Activated naive CD4-positive, alpha-beta T cell treated with anti-CD3 and anti-CD28 coated beads, Interleukin-2, amount 50 U/mL, for 72 hours (primary cell): Measurements from ENCODE around the gene TALDO1. TPM values are rescaled to one million over a fixed set of nuclear protein-coding genes. Genes with fewer than 3 reads are reported as not detected.

Experiments used
- ATAC-seq, 2 donors: fragments of 150-1000 bp; cut with Tn5 transposase; 2 replicates each; pipeline ENCODE4 v1.10.0; 2021; ENCODE audit warnings: mild to moderate bottlenecking in 2 of 2, moderate library complexity in 2 of 2
- DNase-seq, 2 donors: peaks; one replicate each; pipeline ENCODE4 v3.0.0; 2021 to 2022; ENCODE audit warnings: low spot score in 2 of 2
- H3K27ac Mint-ChIP-seq, 2 donors: one replicate each; pipeline ENCODE4 v1.8.0; 2022; ENCODE audit warnings: mild to moderate bottlenecking in 2 of 2, mixed read lengths in 2 of 2
- H3K36me3 Mint-ChIP-seq, 2 donors: one replicate each; pipeline ENCODE4 v1.8.0; 2022; ENCODE audit warnings: mixed read lengths in 2 of 2
- H3K9me3 Mint-ChIP-seq, 2 donors: one replicate each; pipeline ENCODE4 v1.8.0; 2022; ENCODE audit warnings: mixed read lengths in 2 of 2
- total RNA-seq, 2 donors: library from RNA; stranded (reverse); gene quantifications; one replicate each; pipeline ENCODE4 v1.2.3, GENCODE V29; 2022

The TALDO1 gene
- total RNA-seq, 2 donors from 2014 or later, result 226 to 328 TPM

DNA sequence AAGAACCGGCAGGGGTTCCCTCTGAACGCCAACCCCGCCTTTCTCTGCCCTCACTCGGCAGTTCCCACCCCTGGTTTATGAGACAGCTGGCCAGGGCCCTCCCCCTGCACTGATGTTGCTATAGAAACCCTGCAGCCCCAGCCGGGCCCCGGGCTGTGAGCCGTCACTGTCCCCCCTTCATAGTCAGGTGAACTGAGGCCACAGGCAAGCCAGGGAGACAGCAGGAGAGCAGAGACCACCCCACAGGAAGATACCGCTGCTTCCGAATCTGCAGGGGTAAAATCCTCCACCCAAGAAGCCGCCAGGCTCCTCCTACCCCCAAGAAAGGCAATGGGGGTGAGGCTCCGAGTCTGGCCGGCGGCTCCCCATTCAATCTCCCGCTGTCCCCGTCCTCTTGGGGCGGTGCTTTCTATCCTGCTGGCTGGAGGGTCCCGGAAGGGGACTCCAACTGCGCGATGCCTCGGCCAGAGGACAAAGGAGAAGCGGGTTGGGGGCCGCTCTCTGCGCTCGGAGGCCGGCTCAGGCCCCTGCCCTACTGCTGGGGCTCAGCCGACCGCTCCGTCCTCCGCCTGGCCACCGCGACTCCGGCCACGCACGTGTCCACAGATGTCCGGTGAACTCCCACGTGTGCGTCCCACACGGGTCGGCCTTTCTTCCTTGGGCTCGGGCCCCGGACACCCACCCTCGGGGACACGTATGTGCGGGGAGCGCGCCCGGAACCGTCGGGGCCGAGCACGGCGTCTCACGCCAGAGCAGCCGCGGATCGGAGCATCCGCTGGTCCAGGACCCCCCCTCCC is 50.2 kb downstream of the TALDO1 start:
- peak overlapping the region; percentile 81 to 87 for H3K27ac Mint-ChIP-seq
- no peaks in the 10 kb centered on the region for H3K9me3 Mint-ChIP-seq
- peak; percentile 52 to 58 for ATAC-seq
- no peaks in the 10 kb centered on the region for H3K36me3 Mint-ChIP-seq
- peak; percentile 79 to 83 for DNase-seq

DNA sequence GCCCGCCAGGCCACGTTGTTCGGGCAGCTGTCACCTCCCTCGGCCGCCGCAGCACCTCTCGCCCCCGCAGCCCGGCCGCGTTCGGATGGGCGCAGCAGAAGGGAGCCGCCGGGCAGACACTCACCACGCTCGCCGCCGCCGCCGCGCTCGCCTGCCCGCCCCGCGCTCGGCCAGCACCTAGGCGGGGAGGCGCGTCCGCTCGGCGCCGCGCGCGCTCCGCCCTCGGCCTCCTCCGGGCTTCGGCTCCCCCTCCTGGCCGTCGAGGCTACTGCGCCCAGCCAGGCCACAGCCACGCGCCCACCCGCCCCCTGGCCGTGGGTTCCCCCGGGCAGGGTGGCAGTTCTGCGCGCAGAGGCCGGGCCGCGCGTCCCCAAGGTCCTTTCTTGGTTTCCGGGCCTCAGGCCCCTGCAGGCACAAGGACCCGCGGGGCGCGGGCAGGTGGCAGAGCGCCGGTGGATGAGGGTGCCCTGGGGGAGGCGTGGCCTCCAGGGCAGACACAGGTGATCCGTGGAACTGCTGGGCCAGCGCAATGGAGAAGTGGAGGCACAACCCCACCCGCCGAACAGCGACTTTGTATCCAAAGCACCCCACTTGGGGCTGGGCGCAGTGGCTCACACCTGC is 50.9 kb downstream of the TALDO1 start, which contains the start of gene SLC25A22:
SLC25A22 (minus strand) TSS at position 189 of the 621 bp plus-strand sequence. CDS start 3,275 bp downstream, outside the sequence.
- ATAC-seq, result peak; percentile 55 to 66
- peak within 1 kb of the TSS; percentile 81 to 87 for H3K27ac Mint-ChIP-seq
- no peaks in the 10 kb centered on the region for H3K9me3 Mint-ChIP-seq
- peak; percentile 86 to 95 for DNase-seq
- no peaks in the 10 kb centered on the region for H3K36me3 Mint-ChIP-seq

DNA sequence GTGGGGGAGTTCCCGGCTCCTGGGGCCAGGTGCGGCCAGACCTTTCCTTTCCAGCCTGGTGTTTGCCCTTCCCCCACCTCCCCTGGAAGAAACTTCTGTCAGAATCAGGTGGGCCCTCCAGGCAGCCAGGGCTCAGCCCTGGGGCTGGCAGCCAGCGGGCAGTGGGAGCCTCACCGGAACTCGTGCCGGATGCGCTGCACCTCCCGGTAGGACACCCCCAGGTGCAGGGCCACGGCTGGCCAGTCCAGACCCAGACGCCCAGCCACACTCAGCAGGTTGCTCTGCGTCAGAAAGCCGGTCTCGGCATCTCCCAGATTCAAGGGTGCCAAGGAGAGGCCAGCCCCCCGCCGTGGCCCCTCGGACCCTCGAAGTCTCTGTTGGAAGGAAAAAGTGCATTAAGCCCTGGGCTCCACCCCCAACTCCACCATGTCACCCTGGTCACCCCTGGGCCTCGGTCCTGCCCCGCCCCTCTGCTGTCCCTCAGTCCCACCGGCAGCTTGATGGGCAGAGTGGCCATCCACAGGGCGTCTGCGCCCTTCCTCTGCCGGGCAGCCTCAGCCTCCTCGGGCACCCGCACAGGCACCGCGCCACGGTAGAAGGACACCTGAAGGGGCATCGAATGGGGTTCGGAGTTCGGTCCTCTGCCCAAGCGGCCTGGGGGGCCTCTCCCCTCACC is 52.5 kb downstream of the TALDO1 start:
- no peaks in the 10 kb centered on the region for H3K9me3 Mint-ChIP-seq
- H3K27ac Mint-ChIP-seq, result no peak overlapping the region
- no peak for DNase-seq
- ATAC-seq, result no peak
- no peaks in the 10 kb centered on the region for H3K36me3 Mint-ChIP-seq

DNA sequence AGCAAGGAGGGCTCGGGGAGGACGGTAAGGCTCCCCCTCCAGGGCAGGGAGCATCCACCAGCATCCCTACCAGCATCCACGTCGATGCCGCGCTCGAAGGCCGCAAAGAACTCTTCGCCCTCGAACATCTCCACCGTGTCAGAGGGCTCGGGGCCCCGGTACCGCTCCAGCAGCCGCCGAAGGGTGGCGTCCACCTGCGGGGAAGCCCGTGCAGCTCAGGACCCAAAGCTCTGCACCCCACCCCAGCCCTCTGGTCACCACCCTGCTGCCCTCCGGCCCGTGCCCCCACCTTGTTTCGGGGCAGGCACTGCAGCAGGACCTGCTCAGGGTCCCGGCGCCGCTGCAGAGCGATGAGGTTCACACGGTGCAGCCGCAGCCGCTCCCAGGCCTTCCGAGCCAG is 53.2 kb downstream of the TALDO1 start:
- DNase-seq (no peak), ATAC-seq (no peak)
- no peak overlapping the region for H3K27ac Mint-ChIP-seq

DNA sequence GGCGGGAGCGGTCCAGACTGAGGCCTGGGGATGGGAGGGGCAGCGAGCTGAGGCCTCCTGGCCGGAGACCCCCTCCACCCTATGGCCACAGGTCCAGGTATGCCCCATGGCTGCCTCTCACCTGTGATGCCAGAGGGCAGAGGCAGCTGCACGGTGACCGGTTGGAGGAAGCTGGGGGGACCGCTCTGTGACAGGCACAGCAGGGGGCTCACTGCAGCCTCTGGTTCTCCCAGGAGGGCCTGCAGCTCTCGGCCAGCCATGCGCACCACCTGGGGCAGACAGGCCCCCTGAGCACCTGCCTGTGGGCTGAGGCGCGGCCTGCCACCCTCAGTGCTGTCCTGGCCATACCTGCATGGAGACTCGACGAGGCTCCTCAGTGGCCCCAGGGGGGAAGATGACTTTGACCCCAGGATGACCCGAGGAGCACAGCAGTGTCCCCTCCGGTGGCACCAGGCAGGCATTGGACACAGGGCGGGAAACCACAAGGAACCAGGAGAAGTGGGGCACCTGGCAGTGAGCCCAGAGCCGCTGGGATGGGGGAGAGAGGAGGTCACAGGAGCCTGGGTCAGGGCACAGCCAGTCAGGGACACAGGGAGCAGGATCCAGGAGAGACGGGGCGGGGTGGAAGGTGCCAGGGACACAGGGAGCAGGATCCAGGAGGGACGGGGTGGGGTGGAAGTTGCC is 54.0 kb downstream of the TALDO1 start:
- no peaks in the 10 kb centered on the region for H3K36me3 Mint-ChIP-seq
- ATAC-seq, result no peak

More for the DNA sequence above, 53.2 kb downstream of the TALDO1 start:
- no peaks in the 10 kb centered on the region for H3K9me3 Mint-ChIP-seq
- no peaks in the 10 kb centered on the region for H3K36me3 Mint-ChIP-seq

DNA sequence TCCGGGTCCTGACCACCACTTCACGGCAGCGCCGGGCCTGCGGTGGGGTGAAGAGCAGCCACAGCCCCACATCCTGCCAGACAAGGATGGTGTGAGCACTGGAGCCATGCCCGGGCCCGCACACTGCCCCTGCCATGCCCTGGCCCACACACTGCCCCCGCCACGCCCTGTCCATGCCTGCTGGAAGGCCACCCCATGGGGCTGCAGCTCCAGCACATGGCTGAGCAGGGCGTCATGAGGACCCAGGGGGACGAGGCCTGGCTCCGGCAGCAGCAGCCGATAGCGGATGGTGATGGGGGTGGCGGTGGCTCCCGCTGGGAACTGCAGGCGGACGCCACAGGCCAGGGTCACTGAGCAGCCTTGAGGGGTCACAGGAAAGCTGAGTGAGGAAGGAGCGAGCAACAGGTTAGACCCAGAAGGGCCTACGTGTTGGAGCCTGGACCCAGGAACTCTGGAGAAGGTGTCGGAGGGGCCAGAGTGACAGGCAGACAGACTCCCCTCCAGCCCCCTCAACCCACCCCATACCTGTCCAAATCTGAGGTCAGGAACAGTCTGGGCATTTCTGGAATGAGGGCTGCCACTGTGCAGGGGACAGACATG is 54.9 kb downstream of the TALDO1 start:
- no peak for DNase-seq

More for the DNA sequence above, 54.0 kb downstream of the TALDO1 start:
- H3K27ac Mint-ChIP-seq, result no peak overlapping the region
- DNase-seq, result no peak
- no peaks in the 10 kb centered on the region for H3K9me3 Mint-ChIP-seq

DNA sequence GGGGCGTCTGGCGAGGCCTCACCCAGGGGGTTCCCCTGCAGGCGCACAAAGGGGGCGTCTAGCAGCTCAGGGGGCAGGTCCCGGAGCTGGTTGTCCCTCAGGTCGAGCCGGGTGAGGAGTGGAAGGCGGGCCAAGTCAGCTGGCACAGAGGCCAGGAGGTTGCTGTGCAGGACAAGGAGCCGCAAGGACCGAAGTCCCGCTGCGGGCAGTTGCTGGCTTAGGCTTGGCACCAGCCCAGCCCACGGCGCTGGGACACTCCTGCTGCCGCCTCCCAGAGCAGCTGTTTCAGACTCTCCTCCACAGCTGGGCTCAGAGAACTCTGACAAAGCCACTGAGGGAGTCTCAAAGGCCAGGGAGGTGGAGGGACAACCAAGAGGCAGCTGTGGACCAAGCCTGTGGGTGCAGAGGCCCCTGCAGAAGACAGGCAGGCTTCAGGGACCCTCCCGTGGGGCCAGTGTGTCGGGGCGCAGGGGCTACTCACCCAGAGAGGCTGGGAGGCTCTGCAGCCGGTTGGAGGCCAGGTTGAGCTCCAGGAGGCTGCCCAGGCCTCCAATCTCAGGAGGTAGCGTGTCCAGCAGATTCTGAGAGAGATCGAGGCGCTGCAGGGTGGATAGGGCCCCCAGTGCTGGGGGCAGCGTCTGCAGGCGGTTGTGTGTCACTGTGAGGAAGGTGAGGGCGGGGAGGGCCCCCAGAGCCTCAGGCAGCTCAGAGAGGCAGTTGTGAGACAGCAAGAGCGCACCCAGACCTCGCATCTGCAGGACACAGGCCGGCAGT is 55.6 kb downstream of the TALDO1 start:
- no peaks in the 10 kb centered on the region for H3K36me3 Mint-ChIP-seq
- no peak for ATAC-seq
- no peak overlapping the region for H3K27ac Mint-ChIP-seq
- DNase-seq, result no peak
- H3K9me3 Mint-ChIP-seq, result no peaks in the 10 kb centered on the region

More for the DNA sequence above, 54.9 kb downstream of the TALDO1 start:
- no peak for ATAC-seq
- Mint-ChIP-seq H3K9me3 (no peaks in the 10 kb centered on the region), H3K27ac (no peak overlapping the region), H3K36me3 (no peaks in the 10 kb centered on the region)

DNA sequence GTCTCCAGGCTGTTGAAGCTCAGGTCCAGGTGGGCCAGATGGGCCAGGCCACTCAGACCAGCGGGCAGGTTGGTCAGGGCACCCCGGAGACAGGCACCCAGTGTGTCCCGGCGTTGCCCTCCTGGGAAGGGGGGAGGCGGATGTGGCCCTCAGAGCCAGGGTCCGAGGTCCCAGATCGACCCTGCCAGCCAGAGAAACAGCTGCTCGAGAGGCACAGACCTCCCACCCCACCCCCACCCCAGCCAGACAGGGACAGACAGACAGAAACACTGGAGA is 56.1 kb downstream of the TALDO1 start:
- Mint-ChIP-seq H3K27ac (no peak overlapping the region), H3K9me3 (no peaks in the 10 kb centered on the region), H3K36me3 (no peaks in the 10 kb centered on the region)
- DNase-seq (no peak), ATAC-seq (no peak)

DNA sequence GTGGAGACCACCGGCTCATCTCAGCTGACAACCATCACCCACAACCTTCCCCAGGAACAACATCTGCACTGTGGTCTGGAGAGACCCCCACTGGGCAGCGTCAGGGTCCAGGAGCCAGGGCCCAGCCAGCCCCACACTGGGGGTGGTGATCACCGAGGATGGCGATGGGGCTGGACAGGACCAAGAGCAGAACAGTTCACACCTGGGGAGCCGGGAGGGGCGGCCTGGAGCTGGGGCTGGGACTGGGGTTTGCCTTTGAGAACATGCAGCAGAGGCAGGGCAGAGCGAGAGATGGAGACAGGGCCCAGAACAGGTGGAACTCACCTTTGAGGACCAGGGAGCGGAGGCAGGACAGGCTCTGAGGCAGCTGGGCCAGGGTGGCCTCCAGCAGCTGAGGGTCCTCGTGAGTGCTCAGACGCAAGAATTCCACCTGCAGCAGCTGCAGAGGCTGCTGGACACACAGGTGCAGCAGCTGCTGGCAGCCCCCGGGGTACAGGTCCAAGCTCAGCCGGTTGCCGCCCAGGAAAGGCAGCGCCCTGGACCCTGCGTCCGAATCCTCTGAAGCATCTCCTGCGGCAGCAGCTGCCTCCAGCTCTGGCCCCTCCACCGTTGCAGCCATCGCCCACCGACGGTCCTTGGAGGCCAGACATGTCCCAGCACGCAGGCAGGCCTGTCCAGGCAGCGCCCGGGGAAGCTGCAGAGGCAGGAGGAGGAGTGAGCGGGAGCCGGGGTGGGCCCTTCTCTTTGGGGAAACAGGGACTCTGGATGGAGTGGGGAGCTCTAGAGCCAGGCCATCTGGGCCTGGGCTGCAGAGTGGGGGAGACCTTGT is 56.7 kb downstream of the TALDO1 start:
- ATAC-seq, result no peak
- Mint-ChIP-seq H3K27ac (peak overlapping the region; percentile 55 to 76), H3K36me3 (peaks cover 2 to 3% of the 10 kb centered on the region in 2 donors), H3K9me3 (no peaks in the 10 kb centered on the region)
- no peak for DNase-seq

DNA sequence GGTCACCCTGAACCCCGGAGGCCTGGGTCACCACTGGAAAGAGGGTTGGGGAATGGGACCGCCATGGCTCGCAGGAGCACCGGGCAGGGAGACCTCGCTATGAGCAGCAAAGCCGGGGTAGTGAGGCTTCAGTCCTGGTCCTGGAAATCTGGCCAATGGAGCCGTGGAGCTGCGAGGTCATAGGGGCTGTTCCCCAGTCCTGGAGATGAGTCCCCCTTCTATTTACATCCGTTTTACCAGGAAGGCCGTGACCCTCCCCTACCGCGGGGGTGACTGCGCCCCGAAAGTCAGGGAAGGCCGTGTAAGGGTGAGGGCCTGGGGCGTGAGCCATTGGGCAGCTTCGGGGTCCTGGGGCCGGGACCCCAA is 57.3 kb downstream of the TALDO1 start:
- no peak for DNase-seq
- Mint-ChIP-seq H3K36me3 (peaks cover 5 to 6% of the 10 kb centered on the region in 2 donors), H3K9me3 (no peaks in the 10 kb centered on the region), H3K27ac (peak overlapping the region; percentile 55 to 76)
- no peak for ATAC-seq

DNA sequence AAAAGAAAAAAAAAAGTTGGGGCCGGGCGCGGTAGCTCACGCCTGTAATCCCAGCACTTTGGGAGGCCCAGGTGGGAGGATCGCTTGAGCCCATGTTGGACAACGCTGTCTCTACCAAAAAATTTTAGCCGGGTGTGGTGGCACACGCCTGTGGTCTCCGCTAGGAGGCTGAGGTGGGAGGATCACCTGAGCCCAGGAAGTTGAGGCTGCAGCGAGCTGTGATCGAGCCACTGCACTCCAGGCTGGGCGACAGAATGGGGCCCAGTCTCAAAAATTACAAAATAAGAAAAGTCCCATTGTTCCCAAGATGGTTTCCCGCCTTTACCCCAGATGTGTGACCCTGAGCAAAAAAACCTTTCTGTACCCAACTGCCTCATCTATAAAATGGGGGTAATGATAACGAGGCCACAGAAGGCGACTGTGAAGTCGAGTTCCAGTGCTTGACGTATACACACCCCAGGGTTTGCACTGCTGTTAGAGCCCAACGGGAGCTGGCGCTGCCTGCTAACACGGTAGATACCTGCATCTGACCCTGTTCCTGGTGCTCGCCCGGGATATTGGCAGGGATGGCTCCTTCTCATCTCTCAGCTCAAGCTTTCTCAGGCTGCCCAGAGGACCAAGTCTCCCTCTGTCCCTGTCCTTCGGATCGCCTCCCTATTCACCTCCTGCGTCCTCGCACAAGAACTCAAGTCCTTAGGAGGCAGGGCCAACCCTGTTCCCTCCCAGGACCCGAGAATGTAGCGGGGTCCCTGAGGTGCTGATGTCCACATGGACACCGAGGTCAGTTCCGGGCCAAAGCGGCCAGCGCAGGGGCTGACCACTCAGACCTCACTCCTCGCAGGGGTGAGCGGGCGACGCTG is 61.4 kb downstream of the TALDO1 start:
- ATAC-seq, result no peak
- Mint-ChIP-seq H3K27ac (peak overlapping the region; percentile 98 to 99), H3K36me3 (peaks cover 31 to 35% of the 10 kb centered on the region in 2 donors), H3K9me3 (no peaks in the 10 kb centered on the region)
- no peak for DNase-seq

DNA sequence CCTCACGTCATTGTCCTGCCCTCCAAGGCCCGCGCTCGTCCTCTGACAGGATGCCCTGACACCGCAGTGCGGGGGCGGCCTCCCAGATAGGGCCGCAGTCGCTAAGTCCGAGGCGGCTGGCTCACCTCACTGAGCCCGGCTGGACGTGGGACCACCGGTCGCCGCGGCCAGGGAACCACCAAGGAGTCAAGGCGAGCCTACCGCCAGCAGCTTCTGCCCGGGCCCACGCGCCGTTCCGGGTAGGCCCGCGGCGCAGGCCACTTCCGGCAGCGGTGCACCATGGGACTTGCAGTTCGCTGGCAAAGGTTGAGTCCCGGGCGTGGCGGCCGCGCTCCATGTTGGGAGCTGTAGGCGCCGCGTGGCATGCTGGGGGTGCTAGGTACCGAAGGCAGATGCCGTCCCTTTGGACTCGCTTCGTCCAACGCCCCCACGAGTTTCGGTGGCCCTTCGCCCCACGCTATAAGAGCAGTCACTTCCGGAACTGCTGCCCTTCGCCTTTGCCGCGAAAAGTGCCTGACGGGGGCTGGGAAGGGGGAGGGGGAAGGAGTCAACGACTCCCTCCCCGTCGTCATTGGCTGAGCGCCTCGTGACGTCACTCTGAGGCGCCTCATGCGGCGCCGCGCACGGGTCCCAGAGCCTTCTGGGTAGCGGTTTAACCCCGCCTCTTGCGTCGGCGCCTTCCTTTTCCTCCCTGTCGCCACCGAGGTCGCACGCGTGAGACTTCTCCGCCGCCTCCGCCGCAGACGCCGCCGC is 62.2 kb downstream of the TALDO1 start, which contains the start of gene RPLP2:
RPLP2 (plus strand) TSS at position 681 of the 753 bp plus-strand sequence. CDS start 268 bp downstream, outside the sequence.
- ATAC-seq (peak; percentile 84 to 86), DNase-seq (peak; percentile 95 to 98)
- Mint-ChIP-seq H3K36me3 (peaks cover 31 to 35% of the 10 kb centered on the region in 2 donors), H3K27ac (peak within 1 kb of the TSS; percentile 98 to 99), H3K9me3 (no peaks in the 10 kb centered on the region)

DNA sequence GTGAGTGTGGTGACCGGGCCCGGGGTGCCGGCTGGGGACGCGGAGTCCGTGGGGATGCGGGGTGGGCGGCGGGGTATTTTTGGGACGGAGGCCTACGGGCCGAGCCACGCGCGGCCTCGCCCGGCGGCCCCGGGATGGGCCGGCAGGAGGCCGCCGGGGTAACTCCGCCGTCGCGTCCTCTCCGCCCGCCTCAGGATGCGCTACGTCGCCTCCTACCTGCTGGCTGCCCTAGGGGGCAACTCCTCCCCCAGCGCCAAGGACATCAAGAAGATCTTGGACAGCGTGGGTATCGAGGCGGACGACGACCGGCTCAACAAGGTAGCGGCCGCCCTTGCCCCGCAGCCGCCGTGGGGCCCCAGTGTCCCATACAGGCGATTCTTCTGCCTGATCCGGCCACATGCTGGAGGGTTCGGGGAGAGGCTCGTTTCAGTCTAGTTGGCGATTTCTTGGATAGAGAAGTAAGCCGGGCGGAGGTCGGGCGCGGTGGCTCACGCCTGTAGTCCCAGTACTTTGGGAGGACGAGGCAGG is 62.8 kb downstream of the TALDO1 start:
- ATAC-seq (no peak), DNase-seq (no peak)
- Mint-ChIP-seq H3K27ac (peak overlapping the region; percentile 97 to 99), H3K36me3 (peaks cover 31 to 35% of the 10 kb centered on the region in 2 donors), H3K9me3 (no peaks in the 10 kb centered on the region)
